Left ventricle myocardium superior (tissue), 1 donor: ENCODE measurements around the gene SLC15A3. TPM values are rescaled to one million over a fixed set of nuclear protein-coding genes. Genes with fewer than 3 reads are reported as not detected.

Experiments used
- ATAC-seq: fragments of 200-7000 bp; cut with Tn5 transposase; one replicate; pipeline ENCODE4 v1.9.1; 2020; ENCODE audit warnings: mild to moderate bottlenecking, moderate library complexity
- DNase-seq: peaks from one replicate; pipeline ENCODE4 v3.0.0-alpha.2; 2020
- intact Hi-C: fragments of 100-400 bp; cut with micrococcal nuclease; formaldehyde crosslinking; loops from one replicate; pipeline ENCODE4 v1.11.0; 2022
- long read RNA-seq: library from polyadenylated mRNA; unstranded; transcript quantifications from one replicate; pipeline ENCODE4 v2.0.0, GENCODE V29; 2021
- total RNA-seq: library from RNA; stranded (reverse); fragmentation: NEBNext Ultra II Directional; extraction: Animal tissue kit (Norgen Biotek cat#: 25700); gene quantifications from one replicate; pipeline ENCODE4 v1.2.1, GENCODE V29; 2021
- donor health status: DM: no; HTN: yes; CAD: no; lungs with severe emphysema.

Gene SLC15A3
- 16.8 TPM for total RNA-seq
- long read RNA-seq, partial matches to known transcripts, result 11 of 17 reads
- long read RNA-seq, other reads (novel, unspliced or antisense), result 1 of 17 reads

DNA sequence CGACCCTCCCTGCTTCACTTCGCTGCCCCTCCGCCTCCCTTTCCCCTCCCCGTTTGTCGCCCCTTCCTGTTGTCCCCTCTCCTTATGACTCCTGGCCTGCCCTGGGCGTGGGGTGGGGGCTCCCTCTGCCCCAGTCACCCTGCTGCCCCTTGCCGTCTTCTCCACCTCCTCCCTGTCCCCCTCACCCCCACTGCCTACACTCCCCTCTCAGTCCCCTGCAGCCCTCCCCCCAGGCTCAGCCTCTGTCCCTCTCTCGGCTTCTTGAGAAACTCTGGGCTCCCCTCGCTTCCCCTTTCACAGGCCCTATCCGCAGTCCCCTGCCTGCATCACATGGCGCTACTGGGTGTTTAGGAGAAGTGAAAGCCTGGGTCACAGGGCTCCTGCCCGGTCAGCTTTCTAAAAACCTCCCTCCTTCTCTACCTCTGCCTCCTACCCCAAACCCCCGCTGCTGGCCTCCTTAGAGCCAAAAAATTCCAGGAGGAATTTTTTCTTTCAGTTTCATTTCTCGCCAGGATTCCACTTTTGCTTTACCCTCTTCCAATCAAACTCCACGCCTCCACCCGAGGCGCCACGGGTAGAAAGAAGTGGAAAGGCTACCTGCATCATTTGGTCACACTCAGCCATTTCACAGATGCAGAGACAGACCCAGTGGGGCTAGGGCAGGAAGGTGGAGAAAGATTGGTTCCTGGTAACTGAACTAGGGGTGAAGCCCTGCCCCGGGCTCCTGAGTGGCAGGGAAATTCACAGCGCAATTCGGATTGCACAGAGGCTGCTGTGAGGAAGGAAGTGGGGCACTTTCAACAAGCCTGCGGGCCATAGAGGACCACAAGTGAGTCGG is at the start of gene SLC15A3:
SLC15A3 (minus strand) TSS at position 273 of the 838 bp plus-strand sequence. CDS start 625 bp downstream, outside the sequence.
- ATAC-seq (peak; percentile 81), DNase-seq (peak; percentile 63)
- intact Hi-C loops, result no loop called here

GRCh38 chr11:61000426-61000825 is 48.5 kb upstream of the SLC15A3 start:
- intact Hi-C loops, result no loop called here
- ATAC-seq (no peak), DNase-seq (no peak)

GRCh38 chr11:60996381-60997138 is 44.6 kb upstream of the SLC15A3 start:
- ATAC-seq (peak; percentile 49), DNase-seq (peak; percentile 43)
- intact Hi-C loops, result no loop called here

GRCh38 chr11:60995798-60996197 is 43.8 kb upstream of the SLC15A3 start:
- ATAC-seq (peak; percentile 43), DNase-seq (no peak)
- intact Hi-C loops, result no loop called here

GRCh38 chr11:60994541-60995080 is 42.6 kb upstream of the SLC15A3 start:
- no peak for DNase-seq
- no peak for ATAC-seq
- intact Hi-C loops, result no loop called here

DNA sequence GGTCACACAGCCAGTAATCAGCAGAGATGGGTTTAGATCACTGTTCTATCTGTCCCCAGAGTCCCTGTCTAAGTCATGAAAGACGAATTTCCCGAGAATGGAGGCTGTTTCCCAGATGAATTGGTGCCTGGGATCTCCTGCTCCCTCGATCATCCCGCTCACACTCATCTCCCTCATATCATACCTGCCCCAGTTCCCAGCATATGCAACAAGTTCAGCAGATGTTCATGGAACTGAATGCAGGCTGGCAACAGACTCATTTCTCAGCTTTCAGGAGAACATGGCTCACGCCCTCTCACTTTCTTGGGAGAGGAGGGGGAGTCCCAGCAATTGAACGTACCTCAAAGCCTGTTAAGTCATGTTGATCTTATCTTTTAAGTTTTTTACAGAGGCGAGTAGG is 41.6 kb upstream of the SLC15A3 start:
- intact Hi-C loops, result no loop called here
- DNase-seq (no peak), ATAC-seq (no peak)

DNA sequence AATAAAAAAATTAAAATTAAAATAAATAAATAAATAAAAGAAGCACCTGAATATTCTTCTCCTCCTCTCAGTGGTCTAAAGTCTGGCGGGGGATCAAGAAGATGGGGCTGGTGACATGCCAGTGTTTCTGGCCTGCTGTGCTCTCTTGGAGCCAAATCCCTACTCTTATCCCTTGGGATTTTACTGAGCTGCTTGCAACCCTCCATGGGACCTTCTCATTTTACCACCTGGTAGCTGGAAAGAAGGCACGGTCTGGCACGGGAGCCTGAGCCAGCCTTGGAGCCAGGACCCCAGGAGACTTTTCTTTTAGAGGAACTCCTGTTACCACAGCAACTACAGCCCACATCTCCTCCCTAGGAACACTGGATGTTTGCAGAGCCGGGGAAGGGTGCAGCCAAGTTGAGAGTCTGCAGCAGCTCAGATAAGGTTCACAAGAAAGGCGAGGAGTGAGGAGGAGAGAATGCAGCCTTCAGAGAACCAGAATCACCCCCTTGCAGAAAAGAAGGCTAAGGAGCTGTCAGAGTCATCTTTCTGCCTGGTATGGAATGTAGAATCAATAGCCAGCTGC is 41.0 kb upstream of the SLC15A3 start:
- DNase-seq (no peak), ATAC-seq (no peak)
- intact Hi-C loops, result no loop called here

GRCh38 chr11:60991457-60991856 is 39.5 kb upstream of the SLC15A3 start:
- intact Hi-C loops, result no loop called here
- ATAC-seq, result no peak
- no peak for DNase-seq

DNA sequence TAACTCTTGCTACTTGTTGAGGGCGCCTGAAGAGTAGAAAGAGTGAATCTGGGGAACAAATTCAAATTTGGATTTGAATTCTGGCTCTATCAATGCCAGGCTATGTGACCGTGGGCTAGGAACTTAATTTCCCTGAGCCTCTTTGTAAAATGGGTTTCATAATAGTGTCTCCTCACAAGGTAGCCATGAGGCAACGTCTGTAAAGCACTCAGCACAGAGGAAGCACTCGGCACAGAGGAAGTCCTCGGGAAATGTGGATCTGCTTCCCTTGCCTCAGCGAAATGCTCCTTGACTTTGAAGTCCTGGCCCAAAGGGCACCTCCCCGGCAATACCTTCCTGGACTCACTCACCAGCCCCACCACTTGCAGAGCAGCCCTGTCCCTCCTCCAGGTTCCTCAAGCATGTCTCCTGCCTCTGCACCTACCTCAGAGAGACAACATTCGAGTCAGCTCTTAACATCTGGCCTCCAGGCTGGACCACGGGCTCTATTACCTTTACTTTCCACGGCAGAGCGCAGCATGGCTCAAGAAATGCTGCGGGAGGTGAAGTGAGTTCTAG is 37.2 kb upstream of the SLC15A3 start:
- ATAC-seq (no peak), DNase-seq (no peak)
- intact Hi-C loops, result no loop called here

GRCh38 chr11:60988658-60989057 is 36.7 kb upstream of the SLC15A3 start:
- no peak for ATAC-seq
- intact Hi-C loops, result no loop called here
- DNase-seq, result no peak

DNA sequence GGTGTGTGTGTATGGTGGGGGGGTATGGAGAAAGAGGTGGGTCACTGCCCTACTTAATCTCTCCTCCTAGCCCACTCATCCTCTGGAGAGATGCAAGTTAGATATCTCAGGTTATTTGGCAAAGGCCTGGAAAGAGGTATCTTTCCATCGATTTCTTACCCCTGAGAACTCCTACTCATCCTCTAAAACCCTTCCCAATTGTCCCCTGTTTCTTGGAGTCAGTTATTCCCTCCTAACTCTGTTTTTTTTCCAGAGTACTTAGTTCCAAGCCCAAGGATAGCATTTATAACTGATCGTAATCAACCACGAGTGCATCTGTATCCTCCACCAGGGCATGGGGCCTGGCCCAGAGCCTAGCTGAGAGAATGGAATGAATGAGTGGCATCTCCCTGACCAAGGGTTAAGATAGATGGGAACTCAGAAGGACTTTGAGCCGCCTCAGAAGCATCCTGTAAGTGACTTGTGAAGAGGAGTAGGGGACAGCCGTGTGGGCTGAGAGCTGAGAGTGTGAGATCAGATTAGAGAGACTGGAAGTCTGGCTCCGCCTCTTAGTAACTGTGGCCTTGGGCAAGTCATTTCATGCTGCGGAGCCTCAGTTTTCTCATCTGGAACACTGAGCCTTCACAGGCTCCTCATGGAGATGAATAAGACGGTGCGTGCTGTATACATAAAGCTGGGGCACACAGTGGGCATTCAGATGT is 35.8 kb upstream of the SLC15A3 start:
- ATAC-seq (no peak), DNase-seq (no peak)

GRCh38 chr11:60985991-60986915 is 34.3 kb upstream of the SLC15A3 start:
- ATAC-seq (no peak), DNase-seq (no peak)
- intact Hi-C loops, result no loop called here

More for the DNA sequence above, 35.8 kb upstream of the SLC15A3 start:
- intact Hi-C loops, result no loop called here

DNA sequence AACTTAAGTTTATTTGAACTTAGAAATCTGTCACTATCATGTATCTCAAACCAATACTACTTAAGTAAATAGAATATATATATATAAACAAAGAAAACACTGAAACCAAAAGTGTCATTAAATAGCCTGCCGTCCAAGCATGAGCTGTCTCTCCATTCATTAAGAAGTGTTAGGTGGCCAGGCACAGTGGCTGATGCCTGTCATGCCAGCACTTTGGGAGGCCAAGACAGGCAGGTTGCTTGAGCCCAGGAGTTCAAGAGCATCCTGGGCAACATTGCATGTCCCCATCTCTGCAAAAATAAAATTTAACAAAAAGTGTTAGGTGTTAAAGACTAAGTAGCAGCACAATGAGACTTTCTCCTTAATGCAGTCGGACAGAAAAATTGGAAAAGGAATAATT is 33.5 kb upstream of the SLC15A3 start:
- DNase-seq, result no peak

GRCh38 chr11:60984636-60985035 is 32.7 kb upstream of the SLC15A3 start:
- DNase-seq (no peak), ATAC-seq (no peak)
- intact Hi-C loops, result no loop called here

More for the DNA sequence above, 33.5 kb upstream of the SLC15A3 start:
- ATAC-seq, result no peak
- intact Hi-C loops, result no loop called here

DNA sequence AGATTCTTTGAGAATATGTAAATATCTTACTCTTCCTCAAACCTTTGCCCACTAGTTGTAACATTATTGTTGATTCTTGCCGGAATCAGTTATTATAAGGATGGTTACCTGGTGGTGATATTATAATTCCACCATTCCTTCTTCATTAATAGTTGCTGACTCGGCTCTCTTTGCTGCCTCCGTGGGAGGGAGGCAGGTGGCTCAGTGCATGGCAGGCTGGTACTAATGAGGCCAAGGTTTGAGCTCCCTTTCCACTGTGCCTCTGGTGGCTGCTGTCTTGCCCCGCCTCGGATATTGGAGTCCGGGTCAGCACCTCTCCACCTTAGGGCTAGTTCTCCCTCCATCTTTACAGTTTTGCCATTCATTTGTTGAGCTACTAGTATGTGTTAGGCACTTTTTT is 32.2 kb upstream of the SLC15A3 start:
- DNase-seq, result no peak
- no peak for ATAC-seq
- intact Hi-C loops, result no loop called here

DNA sequence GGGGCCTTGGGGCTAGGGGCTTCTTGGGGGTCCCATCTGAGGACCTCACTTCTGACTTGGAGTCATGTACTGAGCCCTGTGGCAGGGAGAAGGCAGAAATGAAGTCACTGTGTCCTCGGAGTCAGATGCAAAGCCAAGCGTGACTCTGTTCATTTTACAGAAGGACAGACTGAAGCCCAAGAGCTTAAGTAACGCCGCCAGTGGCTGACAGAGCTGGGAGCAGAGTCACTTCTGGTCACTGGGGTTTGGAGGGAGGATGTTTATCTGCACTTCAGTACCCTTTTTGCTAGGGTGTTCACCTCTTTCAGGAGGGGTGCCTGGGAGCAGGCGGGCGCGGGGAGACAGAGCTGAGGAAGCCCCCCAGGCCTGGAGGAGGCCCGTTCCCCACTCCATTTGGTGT is 30.2 kb upstream of the SLC15A3 start:
- DNase-seq (no peak), ATAC-seq (no peak)
- intact Hi-C loops, result no loop called here

DNA sequence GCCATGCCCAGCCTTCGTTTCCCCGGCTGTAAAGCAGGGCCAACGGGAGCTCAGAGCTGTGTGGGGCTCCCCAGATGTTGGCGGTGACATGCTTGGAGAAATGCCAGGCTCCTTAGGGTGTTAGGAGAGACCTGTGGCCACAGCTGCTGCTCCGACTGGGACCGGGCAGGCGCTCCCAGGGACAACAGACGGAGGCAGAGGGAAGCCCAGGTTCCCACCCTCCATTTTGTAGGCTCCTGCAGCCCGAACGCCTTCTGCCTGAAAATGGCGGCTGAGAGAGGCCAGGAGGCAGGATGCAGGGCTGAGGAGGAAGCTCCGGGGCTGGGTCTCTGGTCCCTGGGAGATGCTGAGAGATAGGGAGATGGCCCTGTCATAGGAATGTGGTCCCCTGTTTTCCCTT is 29.5 kb upstream of the SLC15A3 start:
- DNase-seq, result no peak
- intact Hi-C loops, result no loop called here
- no peak for ATAC-seq
